CD4-positive, alpha-beta T cell treated with Interleukin-15 for 1 hour (primary cell): ENCODE data around the gene ZP3.
"Not testable (repeated sequence)": the region's sequence is repeated elsewhere in the genome, so short reads cannot be mapped to it uniquely, and the experiment has no call there.

Source experiments
- DNase-seq: peaks from one replicate; pipeline ENCODE4 v3.0.0-alpha.2; 2020

The ZP3 gene

DNA sequence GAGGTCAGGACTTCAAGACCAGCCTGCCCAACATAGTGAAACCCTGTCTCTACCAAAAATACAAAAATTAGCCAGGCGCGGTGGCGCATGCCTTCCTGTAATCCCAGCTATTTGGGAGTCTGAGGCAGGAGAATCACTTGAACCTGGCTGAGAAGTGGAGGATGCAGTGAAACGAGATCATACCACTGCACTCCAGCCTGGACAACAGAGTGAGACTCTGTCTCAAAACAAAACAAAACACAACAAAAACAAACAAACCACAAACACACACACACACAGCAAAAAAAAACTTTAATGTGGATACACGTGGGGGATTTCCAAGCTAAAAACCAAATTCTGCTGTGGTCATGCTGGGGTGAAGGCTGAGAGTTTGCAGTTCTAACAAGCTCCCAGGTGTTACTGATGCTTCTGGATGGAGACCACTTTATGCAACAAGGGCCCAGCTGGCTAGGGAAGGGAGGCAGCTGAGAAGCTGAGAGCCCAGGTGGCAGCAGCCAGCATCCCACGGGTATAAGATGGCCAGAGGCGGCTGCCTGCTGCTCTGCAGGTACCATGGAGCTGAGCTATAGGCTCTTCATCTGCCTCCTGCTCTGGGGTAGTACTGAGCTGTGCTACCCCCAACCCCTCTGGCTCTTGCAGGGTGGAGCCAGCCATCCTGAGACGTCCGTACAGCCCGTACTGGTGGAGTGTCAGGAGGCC, at the start of gene ZP3:
ZP3 (plus strand) TSS at position 538 of the 699 bp plus-strand sequence; CDS start at position 553, 15 bp downstream.
- DNase-seq = no peak

DNA sequence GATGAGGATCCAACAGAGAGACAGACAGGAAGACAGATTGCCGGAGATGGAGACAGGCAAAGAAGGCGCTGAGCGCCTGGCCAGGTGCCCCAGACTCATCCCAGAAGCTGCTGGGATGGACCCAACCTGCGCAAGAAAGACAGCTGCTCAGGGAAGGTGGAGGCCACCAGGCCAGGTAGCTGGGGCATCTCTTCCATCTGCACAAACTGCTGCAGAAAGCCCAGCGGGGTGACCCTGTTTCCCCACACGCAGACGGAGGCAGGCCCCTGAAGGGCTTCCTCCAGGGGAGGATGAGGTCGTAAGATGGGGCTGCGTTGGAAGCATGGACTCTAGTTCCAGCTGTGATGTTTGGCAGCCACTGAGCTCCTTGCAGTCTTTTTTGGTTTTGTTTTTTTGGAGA, 49.5 kb upstream of the ZP3 start:
- DNase-seq = no peak

DNA sequence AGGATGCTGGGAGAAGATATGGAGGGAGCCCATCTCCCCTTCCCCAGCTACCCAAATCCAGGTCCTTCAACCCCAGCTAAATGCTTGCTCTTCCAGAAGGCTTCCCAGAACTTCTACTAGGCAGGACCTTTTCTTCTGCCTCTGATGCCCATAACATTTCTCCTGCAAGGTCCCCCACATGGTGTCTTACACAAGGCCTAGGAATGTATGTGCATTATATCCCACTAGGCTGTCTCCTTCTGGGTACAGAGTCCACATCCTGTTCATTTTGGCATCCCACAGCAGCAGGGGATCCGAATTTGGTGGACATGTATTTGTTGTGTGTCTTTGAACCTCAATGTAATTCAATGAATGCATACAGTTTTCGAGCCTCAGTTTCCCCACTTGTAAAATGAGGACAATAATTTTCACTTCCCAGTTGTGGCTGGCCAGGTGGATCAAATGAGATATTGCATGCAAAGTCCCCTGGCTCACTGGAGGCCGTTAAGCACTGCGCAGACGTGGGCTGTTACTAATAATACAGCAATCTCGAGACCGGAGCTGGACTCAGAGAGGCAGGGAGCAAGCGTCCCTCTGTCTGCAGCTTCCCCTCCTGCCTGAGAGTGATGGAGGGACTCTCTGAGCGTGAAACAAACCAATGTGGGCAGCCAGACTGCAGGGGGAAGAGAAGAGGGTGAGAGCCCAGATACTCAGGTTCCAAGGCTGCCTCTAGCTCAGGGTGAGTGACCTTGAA, 47.4 kb upstream of the ZP3 start:
- no peak for DNase-seq

DNA sequence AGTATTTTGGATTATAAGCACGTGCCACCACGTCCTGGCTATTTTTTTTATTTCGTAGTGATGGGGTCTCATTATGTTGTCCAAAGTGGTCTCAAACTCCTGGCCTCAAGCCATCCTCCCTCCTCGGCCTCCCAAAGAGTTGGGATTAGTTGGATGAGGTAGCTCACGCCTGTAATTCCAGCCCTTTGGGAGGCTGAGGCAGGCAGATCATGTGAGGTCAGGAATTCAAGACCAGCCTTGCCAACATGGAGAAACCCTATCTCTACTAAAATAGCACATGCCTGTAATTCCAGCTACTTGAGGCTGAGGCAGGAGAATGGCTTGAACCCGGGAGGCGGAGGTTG, 44.2 kb upstream of the ZP3 start:
- DNase-seq = no peak

DNA sequence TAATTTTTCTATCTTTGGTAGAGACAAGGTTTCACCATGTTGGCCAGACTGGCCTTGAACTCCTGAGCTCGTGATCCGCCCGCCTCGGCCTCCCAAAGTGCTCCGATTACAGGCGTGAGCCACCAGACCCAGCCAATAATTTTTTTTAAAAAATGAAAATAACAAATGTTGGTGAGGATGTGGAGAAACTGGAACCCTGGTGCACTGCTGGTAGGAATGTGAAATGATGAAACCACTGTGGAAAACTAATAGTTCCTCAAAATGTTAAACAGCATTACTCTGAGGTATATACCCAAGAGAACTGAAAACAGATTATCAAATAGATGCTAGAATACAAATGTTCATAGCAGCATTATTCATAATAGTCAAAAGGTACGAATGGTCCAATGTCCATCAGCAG, 42.9 kb upstream of the ZP3 start:
- no peak for DNase-seq

DNA sequence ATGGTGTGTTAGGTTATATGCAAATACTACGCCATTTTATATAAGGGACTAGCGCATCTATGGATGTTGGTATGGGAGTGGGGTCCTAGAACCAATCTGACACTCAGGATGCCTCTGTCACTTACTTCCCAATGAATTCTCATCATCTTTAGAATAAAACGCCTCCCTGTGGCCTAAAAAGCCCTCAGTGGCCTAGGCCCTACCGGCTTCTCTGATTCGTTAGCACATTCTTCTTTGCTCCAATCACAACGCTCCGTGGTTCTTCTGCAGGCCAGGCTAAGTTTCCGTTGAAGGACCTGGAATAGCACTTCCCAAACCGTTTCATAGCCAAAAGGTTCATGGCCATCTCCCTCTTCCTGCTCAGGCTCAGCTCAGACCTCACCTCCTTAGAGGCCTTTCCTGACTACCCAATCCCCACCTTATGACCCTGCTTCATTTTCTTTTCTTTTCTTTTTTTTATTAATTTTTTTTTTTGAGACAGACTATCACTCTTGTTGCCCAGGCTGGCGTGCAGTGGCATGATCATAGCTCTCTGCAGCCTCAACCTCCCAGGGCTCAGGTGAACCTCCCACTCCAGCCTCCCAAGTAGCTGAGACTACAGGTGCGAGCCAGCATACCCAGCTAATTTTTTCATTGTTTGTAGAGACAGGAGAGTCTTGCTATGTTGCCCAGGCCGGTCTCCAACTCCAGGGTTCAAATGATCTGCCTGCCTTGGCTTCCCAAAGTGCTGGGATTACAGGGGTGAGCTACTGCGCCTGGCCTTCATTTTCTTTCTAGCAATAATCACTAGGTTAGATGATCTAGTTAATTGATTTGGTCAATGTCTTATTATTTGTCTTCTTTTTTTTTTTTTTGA, 41.4 kb upstream of the ZP3 start:
- DNase-seq = no peak

DNA sequence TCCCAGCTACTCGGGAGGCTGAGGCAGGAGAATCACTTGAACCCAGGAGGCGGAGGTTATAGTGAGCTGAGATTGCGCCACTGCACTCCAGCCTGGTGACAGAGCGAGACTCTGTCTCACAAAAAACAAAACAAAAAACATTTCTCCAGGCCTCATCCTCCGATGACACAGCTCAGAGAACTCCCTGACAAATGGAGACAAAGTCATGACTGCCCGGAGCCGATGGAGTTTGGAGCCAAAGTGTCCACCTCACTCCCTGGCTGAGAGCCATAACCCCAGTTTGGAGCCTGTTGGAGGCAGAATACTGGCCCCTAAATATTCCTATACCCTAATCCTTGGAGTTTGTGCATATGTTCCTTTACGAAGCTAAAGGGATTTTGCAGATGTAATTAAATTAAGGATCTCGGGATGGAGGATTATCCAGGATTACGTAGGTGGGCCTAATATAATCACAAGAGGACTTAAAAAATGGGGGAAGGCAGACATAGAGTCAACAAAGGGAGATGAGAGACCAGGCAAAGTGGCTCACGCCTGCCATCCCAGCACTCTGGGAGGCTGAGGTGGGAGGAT, 38.0 kb upstream of the ZP3 start:
- no peak for DNase-seq

DNA sequence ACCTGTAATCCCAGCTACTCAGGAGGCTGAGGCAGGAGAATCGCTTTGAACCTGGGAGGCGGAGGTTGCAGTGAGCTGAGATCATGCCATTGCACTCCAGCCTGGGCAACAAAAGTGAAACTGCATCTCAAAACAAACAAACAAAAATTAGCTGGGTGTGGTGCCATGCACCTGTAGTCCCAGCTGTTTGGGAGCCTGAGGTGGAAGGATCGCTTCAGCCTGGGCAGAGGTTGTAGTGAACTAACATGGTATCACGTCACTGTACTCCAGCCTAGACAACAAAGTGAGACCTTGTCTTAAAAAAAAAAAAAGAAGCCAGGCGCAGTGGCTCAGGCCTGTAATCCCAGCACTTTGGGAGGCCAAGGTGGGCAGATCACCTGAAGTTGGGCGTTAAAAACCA, 37.0 kb upstream of the ZP3 start:
- not testable (repeated sequence) for DNase-seq

DNA sequence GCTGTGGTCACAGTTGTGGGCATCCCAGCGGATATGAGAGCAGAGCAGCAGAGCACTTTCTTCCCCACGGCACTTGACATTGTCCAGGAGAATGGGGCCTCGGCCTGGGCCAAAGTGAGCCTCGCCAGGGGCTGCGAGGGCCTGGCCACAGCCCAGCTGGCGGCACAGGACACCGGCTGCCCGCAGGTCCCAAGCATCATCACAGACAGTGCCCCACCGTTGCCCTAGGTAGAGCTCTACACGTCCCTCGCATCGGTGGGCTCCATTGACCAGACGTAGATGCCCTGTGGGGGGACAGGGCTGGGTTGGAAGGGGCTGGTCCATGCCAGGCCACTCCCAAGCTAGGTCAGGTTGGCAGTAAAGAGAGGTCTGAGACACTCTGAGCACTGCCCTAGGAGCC, 34.7 kb upstream of the ZP3 start:
- DNase-seq = no peak

DNA sequence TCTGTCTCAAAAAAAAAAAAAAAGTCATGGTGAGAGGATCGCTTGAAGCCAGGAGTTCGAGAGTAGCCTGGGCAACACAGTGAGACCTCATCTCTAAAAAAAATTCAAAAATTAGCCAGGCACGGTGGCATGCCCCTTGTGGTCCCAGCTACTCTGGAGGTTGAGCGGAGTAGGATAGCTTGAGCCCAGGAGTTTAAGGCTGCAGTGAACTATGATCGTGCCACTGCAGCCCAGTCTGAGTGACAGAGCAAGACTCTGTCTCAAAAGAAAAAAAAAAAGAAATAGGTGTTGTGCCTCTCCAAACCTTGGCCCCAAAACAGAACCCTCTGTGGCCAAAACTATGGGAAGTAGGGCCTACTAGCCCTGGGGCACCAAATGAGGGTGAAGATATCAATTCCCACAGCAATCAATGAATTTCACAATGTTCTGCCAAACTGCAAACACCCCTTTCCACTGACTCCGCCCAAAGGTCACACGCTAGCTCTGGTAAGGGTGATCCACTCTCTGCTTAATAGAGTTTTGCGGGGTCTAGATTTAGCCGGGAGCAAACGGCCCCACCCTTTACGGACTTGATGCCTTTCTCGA, 32.1 kb upstream of the ZP3 start:
- DNase-seq = no peak

DNA sequence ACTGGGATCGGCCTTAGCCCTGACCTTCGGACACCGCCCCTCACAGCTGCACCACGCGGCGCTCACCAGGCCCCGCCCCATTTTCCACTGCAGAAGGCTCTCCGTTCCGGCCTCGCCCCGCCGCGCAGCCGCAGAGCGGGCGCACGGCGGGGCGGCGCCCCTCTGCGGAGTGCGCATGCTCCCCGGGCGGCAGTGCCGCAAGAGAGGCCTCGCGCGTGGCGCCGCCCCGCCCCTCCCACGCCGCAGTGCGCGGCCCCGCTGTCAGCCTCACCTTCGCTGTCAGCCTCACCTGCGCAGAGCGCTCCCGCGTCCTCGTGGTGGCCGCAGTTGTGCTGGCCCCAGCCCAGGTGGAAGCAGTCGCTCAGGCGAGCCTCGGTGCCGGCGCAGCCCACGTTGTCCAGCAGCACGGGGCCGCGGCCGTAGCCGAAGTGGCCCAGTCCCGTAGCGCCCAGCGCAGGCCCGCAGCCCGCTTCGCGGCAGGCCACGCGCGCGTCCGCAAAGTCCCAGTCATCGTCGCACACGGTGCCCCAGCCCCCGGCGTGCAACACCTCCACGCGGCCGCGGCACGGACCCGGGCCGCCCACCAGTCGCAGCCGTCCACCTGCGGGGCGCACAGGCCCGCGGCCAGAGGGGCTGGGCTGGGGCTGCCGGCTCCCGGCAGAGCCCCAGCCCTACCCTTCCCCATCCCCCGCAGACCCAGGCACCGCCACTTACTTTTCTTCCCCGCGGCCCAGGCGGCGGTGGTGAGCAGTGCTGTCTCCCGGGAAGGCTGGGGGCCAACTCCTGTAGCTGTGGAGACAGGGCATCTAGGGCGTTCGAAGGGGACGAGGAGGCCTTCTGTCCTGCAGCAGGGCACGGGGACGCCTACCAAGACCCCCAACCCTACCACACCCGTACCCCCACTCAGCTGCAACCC, 31.4 kb upstream of the ZP3 start:
- DNase-seq = peak; percentile 93

DNA sequence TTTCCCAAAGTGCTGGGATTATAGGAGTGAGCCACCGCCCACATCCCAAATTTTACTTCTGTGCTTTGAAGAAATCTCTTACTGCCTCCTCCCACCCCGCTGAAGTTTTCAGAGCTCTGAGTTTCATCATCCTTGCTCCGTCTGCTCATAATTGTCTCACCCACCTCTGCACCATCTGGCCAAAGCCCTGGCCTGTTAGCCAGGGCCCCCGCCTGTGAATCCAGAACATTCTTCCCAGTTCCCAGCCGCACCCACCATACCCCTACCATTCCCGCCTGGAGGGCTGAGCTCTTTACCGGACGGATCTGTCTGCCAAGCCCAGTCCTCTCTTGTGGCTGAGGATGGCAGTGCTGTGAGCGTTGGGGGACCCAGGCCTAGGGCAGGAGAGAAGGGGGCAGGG, 29.8 kb upstream of the ZP3 start:
- no peak for DNase-seq

DNA sequence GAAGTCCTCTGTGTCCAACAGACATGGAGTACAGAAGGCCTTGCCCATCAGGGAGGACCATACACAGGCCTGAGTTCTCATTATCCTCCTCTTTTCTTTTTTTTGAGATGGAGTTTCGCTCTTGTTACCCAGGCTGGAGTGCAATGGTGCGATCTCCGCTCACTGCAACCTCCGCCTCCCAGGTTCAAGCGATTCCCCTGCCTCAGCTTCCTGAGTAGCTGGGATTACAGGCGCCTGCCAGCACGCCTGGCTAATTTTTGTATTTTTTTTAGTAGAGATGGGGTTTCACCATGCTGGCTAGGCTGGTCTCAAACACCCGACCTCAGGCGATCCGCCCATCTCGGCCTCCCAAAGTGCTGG, 29.2 kb upstream of the ZP3 start:
- not testable (repeated sequence) for DNase-seq

DNA sequence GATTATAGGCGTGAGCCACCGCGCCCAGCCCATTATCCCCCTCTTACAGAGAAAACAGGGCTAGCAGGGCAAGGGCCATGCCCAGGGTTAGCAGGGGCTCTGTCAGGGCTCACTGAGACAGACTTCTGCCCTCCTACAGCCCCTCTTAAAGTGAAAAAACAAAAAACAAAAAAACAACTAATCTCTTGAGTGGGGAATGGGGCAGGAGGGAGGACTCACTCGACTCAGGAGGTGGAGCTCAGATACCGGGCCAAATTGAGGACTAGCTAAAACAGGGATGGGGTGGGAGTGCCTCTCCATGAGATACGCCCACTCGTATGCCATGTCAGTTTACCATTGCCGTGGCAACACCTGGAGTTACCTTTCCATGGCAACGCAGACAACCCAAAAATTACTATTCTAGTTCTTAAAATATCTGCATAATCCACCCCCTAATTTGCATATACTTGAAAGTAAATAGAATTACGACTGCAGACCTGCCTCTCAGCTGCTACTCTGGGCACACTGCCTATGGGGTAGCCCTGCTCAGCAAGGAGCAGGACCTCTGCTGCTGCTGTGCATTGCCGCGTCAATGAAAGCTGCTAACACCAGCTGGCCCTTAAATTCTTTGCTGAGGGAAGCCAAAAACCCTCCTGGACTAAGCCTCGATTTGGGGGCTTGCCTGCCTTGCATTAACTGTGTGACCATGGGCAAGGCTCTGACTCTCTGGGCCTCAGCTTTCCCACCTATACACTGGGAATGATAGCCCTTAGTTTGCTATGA, 28.6 kb upstream of the ZP3 start:
- no peak for DNase-seq

DNA sequence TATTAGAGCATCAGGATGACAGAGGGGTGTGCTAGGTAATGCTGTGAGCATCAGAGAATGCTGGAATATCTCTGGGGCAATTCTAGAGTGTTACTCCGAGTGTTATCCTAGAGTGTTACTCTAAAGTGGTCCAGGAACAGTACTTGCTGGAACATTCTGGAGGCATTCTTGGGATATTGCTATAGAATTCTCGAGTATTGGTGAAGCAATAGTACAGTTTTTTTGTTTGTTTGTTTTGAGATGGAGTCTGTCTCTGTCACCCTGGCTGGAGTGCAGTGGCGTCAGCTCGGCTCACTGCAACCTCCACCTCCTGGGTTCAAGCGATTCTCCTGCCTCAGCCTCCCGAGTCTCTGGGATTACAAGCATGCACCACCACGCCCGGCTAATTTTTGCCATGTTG, 27.9 kb upstream of the ZP3 start:
- DNase-seq = no peak

DNA sequence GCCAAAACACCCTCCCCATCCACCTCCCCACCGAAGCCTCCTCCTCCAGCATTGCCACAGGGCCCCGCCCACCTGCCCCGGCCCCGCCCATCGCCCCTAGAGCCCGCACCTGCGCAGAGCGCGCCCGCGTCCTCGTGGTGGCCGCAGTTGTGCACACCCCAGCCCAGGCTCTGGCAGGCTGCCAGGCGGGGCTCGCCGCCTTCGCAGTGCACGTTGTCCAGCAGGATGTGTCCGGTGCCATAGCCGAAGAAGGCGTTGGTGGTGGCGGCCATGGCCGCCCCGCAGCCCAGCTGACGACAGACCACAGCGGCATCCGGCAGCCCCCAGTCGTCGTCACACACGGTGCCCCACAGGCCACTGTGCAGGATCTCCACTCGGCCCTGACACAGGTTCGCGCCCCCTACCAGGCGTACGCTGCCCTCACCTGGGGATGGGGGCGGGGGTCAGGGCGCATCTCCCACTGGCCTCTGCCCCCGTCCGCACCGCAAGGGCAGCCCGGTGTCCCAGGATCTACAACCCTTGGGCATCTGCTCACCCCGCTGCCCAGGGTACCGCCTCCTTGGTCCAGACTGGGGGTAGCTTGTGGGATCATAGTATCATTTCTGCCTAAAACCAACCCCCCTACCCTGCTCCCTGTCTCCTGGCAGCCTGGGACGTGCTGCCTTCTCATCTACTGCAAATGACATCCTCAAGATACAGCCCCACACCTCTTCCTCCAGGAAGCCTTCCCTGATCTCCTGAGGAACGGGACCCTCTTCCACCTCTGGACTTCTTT, 27.2 kb upstream of the ZP3 start:
- DNase-seq = peak; percentile 85

DNA sequence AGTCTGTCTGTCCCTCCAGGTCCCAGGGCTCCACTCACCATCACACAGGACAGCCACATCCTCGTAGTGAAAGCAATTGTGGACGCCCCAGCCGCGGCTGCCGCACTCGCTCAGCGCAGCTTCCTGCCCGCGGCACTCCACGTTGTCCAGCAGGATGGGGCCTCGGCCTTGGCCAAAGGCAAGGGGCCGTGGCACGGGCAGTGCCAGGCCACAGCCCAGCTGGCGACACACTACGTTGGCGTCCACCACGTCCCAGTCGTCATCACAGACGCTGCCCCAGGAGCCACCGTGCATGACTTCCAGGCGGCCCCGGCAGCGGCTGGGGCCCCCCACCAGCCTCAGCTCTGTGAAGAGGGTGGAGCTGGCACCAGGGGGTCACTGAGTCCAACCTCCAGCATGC, 24.5 kb upstream of the ZP3 start:
- DNase-seq = no peak

DNA sequence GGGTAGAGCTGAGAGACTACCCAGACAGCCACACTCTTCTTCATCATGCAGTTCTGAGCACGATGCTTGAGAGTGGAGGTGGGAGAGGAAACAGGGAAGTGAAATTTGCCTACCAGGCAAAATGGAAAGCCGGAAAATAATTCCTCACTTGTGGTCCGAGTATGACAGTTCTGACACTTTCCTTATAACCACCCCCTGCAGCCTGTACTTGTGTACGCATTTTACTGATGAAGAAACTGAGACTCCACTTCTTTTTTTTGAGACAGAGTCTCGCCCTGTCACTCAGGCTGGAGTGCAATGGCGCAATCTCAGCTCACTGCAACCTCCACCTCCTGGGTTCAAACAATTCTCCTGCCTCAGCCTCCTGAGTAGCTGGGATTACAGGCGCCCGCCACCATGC, 21.7 kb upstream of the ZP3 start:
- DNase-seq = not testable (repeated sequence)

DNA sequence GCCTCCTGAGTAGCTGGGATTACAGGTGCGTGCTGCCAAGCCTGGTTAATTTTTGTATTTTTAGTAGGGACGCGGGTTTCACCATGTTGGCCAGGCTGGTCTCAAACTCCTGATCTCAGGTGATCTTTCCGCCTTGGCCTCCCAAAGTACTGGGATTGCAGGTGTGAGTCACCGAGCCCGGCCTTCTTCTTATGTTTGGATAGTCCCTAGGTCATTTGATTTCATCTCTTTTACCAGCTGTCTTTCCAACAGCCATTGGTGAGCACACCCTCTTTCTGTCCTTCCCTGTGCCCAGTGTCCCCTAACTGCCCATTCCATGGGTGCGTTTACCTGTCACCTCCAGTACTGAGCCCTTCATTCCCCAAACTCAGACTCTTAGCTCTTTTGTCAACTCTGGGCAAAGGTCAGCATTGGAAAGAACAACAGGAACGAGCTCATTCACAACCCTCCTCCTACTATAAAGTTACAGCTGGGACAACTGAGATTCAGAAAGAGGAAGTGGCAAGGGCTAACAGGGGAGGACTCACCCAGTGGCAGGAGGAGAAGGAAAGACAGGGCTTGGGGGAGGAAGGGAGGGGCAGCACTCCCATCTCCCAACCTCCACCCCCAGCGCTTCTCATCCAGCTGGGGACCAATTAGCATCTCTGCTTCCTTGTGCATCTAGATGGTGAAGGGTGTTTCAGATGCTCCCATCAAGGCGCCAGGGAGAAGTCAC, 20.8 kb upstream of the ZP3 start:
- no peak for DNase-seq

DNA sequence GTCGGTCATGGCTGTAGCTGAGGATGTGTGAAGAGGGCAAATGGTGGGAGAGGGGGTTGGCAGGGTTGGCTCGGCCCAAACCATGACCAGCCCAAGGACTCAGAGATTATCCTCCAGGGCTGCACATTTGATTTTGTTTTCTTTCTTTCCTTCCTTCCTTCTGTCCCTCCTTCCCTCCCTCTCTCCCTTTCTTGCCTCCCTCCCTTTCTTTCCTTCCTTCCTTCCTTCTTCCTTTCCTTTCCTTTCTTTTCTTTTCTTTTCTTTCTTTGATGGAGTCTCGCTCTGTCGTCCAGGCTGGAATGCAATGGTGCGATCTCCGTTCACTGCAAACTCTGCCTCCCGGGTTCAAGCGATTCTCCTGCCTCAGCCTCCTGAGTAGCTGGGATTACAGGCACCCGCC, 19.0 kb upstream of the ZP3 start:
- no peak for DNase-seq
